Effector memory CD4-positive, alpha-beta T cell (primary cell): Measurements from ENCODE around the gene CDC42BPA.

Experiments
- DNase-seq, 3 donors: peaks; one replicate each; pipeline ENCODE4 v3.0.0-alpha.2; 2020
- H3K27ac ChIP-seq: 2 replicates; pipeline ENCODE4 v1.7.0; 2013; ENCODE audit warnings: mild to moderate bottlenecking, low read length, moderate library complexity; ENCODE audit not compliant: insufficient read depth, poor library complexity, severe bottlenecking
- H3K27me3 ChIP-seq: replicated peaks from 2 replicates; pipeline ENCODE4 v1.7.0; 2013; ENCODE audit warnings: mild to moderate bottlenecking, low read length; ENCODE audit not compliant: insufficient read depth, control insufficient read depth, poor library complexity, severe bottlenecking
- H3K36me3 ChIP-seq: 2 replicates; pipeline ENCODE4 v1.7.0; 2013; ENCODE audit warnings: mild to moderate bottlenecking, low read length, moderate library complexity; ENCODE audit not compliant: control insufficient read depth, insufficient read depth
- H3K4me1 ChIP-seq: 2 replicates; pipeline ENCODE4 v1.7.0; 2013; ENCODE audit warnings: low read length, mild to moderate bottlenecking; ENCODE audit not compliant: control insufficient read depth, insufficient read depth, poor library complexity, severe bottlenecking
- H3K4me3 ChIP-seq: 2 replicates; pipeline ENCODE4 v1.7.0; 2013; ENCODE audit warnings: low read length, low read depth, mild to moderate bottlenecking; ENCODE audit not compliant: insufficient read depth, poor library complexity, severe bottlenecking
- H3K9me3 ChIP-seq: 2 replicates; pipeline ENCODE4 v1.7.0; 2013; ENCODE audit warnings: mild to moderate bottlenecking, low read length, moderate library complexity; ENCODE audit not compliant: control insufficient read depth

The CDC42BPA gene

DNA sequence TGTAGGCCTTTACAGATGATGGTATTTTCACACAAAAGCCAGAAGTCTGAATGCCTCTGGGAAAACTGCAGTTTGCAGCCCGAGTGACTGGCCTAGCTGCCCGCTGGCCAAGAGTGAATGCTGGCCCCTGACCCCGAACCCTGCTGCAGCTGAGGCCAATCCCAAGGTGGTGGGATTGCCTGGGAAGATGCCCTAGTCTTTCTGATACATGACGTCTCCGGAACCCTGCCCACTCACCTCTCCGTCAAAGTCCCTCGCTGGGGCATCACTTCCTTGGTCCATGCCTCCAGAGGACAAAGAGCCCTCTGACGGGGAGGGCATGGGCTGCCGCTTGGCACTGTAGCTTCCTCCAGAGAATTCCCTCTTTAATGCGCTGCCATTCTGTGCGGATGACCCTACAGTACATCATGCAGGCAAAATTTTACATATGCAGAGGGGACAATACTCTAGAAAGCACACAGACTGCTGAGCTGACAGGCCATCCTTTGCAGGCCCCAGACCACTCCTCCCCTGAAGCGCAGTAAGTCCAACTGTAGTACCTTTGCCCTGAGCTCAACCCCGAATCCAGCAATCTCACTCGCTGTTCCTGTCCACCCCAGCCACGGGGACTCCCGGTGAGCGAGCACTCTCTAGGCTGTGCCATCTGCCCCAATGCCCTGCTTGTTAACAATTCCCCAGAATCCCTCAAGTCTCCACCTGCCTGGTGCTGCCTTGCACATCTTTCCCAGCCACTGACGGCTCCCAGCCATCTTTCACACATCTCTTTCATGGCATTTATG lies 323.5 kb downstream of the CDC42BPA start:
- H3K4me3 ChIP-seq: no peak overlapping the region

GRCh38 chr1:226993814-226994585 lies 324.3 kb downstream of the CDC42BPA start:
- Histone ChIP-seq H3K4me1 (no peaks in the 10 kb centered on the region), H3K27ac (no peak overlapping the region), H3K36me3 (no peaks in the 10 kb centered on the region), H3K27me3 (no peaks in the 10 kb centered on the region), H3K4me3 (no peak overlapping the region), H3K9me3 (no peaks in the 10 kb centered on the region)
- DNase-seq: no peak

More for the DNA sequence above, 323.5 kb downstream of the CDC42BPA start:
- Histone ChIP-seq H3K9me3 (no peaks in the 10 kb centered on the region), H3K36me3 (no peaks in the 10 kb centered on the region), H3K4me1 (no peaks in the 10 kb centered on the region), H3K27ac (no peak overlapping the region), H3K27me3 (no peaks in the 10 kb centered on the region)
- no peak for DNase-seq

DNA sequence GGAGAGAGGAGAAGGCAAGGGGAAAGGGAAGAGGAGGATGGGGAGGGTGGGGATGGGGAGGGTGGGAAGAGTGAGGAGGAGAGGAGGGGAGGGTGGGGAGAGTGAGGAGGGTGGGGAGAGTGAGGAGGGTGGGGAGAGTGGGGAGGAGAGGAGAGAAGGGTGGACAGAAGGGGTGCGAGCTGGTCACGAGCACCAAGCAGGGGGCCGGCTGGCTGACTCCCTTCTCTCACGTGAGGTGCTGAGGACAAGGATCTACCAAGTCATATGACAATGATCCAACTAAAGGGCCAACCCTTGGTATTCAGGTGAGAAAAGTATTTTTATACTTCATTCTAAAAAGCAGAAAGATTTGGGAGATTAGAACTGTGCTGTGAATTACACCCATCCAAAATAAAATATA lies 326.4 kb downstream of the CDC42BPA start:
- Histone ChIP-seq H3K36me3 (peaks cover 2% of the 10 kb centered on the region), H3K27me3 (no peaks in the 10 kb centered on the region), H3K4me3 (no peak overlapping the region), H3K27ac (no peak overlapping the region), H3K4me1 (no peaks in the 10 kb centered on the region), H3K9me3 (no peaks in the 10 kb centered on the region)
- DNase-seq: no peak

DNA sequence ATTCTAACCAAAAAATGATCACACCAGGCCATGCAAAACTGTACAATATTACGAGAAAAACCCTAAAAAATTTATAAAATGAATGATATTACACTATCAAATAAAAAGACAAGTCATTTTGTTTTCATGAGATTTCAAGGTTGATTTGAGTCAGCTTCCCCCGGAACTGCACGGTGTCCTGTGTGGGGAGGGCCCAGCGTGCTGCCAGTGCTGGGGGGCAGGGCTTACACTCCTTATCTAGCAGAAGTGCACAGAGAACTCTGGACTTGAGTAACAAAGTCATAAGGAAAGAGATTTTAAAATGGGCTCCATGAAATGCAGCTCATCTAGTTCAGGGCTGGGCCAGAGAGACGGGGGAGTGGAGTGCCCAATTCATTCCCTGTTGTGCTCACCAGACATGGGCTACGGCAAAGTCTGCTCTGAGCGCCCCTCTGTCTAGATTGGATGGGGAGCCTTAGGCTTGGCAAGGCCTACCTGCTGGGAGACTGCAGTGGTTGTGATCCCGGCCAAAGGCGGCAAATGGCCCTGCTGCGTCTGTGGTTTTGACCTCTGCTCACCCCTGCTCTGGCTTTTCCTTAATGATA lies 328.1 kb downstream of the CDC42BPA start:
- DNase-seq: no peak
- peaks cover 15% of the 10 kb centered on the region for H3K36me3 ChIP-seq
- no peaks in the 10 kb centered on the region for H3K9me3 ChIP-seq
- no peak overlapping the region for H3K27ac ChIP-seq
- no peaks in the 10 kb centered on the region for H3K4me1 ChIP-seq
- H3K4me3 ChIP-seq: no peak overlapping the region
- no peaks in the 10 kb centered on the region for H3K27me3 ChIP-seq

GRCh38 chr1:226989085-226989920 lies 329.0 kb downstream of the CDC42BPA start:
- Histone ChIP-seq H3K27ac (peak overlapping the region; percentile 20), H3K27me3 (no peaks in the 10 kb centered on the region), H3K4me3 (no peak overlapping the region), H3K9me3 (no peaks in the 10 kb centered on the region), H3K36me3 (peaks cover 19% of the 10 kb centered on the region), H3K4me1 (no peaks in the 10 kb centered on the region)
- no peak for DNase-seq

- Histone ChIP-seq H3K4me1 (no peaks in the 10 kb centered on the region), H3K27me3 (no peaks in the 10 kb centered on the region), H3K27ac (no peak overlapping the region), H3K9me3 (no peaks in the 10 kb centered on the region), H3K36me3 (peaks cover 27% of the 10 kb centered on the region), H3K4me3 (no peak overlapping the region)
- DNase-seq: no peak
Observed at GRCh38 chr1:226988334-226988666, 330.0 kb downstream of the CDC42BPA start.

DNA sequence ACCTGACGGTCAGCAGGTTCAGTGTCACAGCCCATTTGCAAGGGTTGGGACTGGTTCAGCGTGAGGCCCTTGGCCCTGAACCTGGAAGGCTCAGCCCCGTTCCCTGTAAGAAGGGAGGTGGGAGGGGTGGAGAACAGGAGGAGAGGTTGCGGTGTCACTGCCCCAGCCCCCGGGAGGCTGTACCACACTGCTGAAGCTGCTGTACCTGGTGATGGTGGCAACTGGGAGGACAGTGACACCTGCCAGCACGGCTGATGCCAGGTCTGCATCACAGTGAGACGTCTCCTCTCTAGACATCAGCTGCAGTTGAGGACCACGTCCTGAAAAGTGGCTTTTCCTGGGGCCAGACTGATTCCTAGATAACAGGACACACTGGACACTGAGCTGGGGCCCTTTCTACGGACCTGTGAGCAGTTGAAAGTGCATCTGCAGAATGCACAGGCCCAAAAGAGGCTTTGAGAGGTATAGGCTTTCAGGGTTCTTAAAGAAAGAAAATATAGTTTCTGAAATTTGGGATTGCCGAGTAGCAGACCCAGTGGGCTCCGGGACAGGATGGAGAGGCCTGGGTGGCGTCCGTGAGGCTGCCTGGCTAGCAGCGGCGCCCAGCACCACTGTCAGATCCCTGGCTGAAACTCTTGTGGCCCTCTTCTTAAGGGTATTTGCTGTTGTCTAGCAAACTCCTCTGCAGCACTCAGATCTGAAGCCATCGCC lies 330.5 kb downstream of the CDC42BPA start:
- Histone ChIP-seq H3K27ac (no peak overlapping the region), H3K4me1 (no peaks in the 10 kb centered on the region), H3K36me3 (peaks cover 32% of the 10 kb centered on the region), H3K4me3 (no peak overlapping the region), H3K27me3 (no peaks in the 10 kb centered on the region), H3K9me3 (no peaks in the 10 kb centered on the region)
- DNase-seq: no peak

- H3K27me3 ChIP-seq: no peaks in the 10 kb centered on the region
- no peak overlapping the region for H3K4me3 ChIP-seq
- no peak for DNase-seq
- H3K27ac ChIP-seq: no peak overlapping the region
- H3K36me3 ChIP-seq: peaks cover 38% of the 10 kb centered on the region
- H3K4me1 ChIP-seq: no peaks in the 10 kb centered on the region
- H3K9me3 ChIP-seq: no peaks in the 10 kb centered on the region
Observed at GRCh38 chr1:226987179-226987536, 331.1 kb downstream of the CDC42BPA start.

DNA sequence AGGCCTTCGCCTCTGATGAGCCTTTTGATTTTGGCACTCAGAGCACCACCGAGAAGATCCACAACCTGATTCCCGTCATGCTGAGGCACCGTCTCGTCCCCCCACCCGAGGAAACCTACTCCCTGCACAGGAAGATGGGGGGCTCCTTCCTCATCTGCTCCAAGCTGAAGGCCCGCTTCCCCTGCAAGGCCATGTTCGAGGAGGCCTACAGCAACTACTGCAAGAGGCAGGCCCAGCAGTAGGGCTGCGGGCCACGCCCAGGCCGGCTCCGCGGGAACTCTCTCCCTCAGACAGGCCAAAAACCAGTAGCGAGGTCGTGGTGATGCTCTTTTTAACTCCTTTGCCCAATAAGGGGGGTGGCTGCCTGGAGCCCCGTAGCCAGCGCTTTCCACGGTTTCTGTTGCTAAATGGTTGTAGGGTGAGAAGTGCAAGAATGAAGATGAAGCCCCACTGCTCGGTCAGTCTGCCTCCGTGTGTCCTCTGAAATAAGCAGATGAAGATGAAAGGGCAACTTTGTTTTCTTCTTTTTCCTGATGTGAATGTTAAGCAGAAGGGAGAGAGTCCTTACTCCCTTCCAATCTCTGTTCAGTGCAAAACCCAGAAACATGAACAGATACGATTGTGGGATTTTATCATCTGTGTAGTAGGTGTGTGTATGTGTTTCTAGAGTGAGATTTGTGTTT lies 331.7 kb downstream of the CDC42BPA start:
- no peak for DNase-seq
- H3K4me3 ChIP-seq: no peak overlapping the region
- no peak overlapping the region for H3K27ac ChIP-seq

More for the DNA sequence above, 331.7 kb downstream of the CDC42BPA start:
- no peaks in the 10 kb centered on the region for H3K9me3 ChIP-seq
- no peaks in the 10 kb centered on the region for H3K4me1 ChIP-seq
- H3K36me3 ChIP-seq: peaks cover 42% of the 10 kb centered on the region
- no peaks in the 10 kb centered on the region for H3K27me3 ChIP-seq
